Measurements from ENCODE around the gene NGFR.

The NGFR gene

DNA sequence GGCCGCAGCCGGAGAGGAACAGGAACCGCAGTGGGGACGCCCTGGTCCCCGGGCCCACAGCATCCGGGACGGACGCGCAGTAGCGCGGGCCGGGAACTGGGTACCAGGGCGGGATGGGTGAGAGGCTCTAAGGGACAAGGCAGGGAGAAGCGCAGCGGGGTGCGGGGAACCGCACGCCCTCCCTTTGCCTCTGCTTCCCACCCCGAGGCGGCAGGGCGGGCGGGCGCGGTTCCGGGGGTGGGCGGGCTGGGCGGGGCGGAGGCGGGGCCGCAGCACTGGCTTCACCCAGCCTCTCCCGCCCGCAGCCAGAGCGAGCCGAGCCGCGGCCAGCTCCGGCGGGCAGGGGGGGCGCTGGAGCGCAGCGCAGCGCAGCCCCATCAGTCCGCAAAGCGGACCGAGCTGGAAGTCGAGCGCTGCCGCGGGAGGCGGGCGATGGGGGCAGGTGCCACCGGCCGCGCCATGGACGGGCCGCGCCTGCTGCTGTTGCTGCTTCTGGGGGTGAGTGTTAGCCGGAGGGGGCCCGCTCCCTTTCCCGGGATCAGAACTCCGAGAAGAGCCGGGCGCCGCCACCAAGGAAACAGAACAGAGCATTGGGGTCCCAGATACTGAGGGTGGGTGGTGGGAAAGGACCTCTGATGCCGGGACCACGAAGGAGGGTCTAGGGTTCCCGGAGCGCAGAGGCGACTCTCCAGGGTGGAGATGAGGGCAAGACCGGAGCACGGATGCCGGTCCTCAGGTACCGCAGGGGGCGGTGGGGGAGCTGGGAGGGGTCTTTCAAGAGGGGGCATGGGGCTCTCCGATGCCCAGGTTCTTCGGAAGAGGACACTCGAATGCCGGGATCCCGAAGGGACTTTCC, at the start of gene NGFR:
Gene NGFR, plus strand, starts transcription at position 308 of the 856 bp plus-strand sequence. Its CDS starts 125 bp downstream, at position 433.
- H3K4me1 ChIP-seq (ENCODE audit: control insufficient read depth, insufficient read depth, low read length): peaks cover 16% of the 10 kb centered on the region
- peaks cover 17% of the 10 kb centered on the region for H3K27me3 ChIP-seq (ENCODE audit: control insufficient read depth, insufficient read depth, low read length)
- H3K4me3 ChIP-seq (ENCODE audit: low read length): peak within 1 kb of the TSS; percentile 59
- no peak within 1 kb of the TSS for H3K27ac ChIP-seq (ENCODE audit: low read depth, low read length)
- H3K36me3 ChIP-seq (ENCODE audit: control insufficient read depth, insufficient read depth, low read length): no peaks in the 10 kb centered on the region
- H3K9ac ChIP-seq (ENCODE audit: low read length): no peak within 1 kb of the TSS

GRCh38 chr17:49445591-49445990, 49.5 kb upstream of the NGFR start:
- no peaks in the 10 kb centered on the region for H3K4me1 ChIP-seq (ENCODE audit: control insufficient read depth, insufficient read depth, low read length)
- H3K36me3 ChIP-seq (ENCODE audit: control insufficient read depth, insufficient read depth, low read length): no peaks in the 10 kb centered on the region
- no peak overlapping the region for H3K27ac ChIP-seq (ENCODE audit: low read depth, low read length)
- H3K9ac ChIP-seq (ENCODE audit: low read length): no peak overlapping the region
- H3K27me3 ChIP-seq (ENCODE audit: control insufficient read depth, insufficient read depth, low read length): no peaks in the 10 kb centered on the region
- H3K4me3 ChIP-seq (ENCODE audit: low read length): no peak overlapping the region

DNA sequence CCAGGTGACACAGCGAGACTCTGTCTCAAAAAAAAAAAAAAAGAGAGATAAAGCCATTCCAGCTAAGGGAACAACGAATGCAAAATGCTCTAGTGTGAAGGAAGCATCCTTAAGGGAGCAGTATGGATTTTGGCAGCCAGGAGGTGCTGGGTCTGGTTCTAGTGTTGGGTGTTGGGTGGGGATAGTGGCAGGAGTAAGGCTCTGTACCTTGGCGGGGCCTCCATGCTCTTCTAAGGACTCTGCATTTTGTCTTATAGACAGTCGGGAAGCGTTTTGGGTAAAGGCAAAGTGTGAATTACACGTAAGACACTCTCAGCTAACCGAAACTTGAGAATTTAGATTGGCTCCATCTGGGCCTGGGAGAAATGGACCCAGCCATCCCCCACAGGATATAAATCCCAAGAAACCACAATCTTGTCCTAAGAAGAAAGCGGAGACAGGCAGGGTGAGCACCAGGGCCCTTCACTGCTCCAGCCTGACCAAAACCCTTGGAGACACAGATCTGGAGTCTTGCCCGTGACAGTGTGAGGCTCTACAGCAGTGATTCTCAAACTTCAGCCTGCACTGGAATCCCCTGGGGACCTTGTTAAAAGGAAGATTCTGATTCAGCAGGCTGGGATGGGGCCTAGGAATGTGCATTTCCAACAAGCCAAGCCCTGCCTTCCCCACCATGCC, 47.3 kb upstream of the NGFR start:
- Histone ChIP-seq H3K36me3 (ENCODE audit: control insufficient read depth, insufficient read depth, low read length) (no peaks in the 10 kb centered on the region), H3K9ac (ENCODE audit: low read length) (no peak overlapping the region), H3K4me3 (ENCODE audit: low read length) (no peak overlapping the region), H3K27me3 (ENCODE audit: control insufficient read depth, insufficient read depth, low read length) (no peaks in the 10 kb centered on the region), H3K27ac (ENCODE audit: low read depth, low read length) (no peak overlapping the region), H3K4me1 (ENCODE audit: control insufficient read depth, insufficient read depth, low read length) (no peaks in the 10 kb centered on the region)

DNA sequence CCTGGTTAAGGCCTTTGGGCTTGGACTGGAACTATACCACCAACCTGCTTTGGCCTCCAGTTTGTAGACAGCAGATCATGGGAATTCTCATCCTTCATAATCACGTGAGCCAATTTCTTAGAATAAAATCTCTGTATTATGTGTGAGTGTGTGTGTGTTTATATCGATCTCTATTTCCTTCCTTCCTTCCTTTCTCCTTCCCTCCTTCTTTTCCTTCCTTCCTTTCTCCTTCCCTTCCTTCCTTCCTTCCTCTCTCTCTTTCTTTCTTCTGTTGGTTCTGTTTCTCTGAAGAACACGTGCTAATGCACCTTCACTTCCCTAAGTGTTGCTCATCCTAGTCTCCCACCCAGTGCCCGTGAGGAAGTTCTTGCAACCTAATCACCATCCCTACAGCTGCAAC, 44.9 kb upstream of the NGFR start:
- H3K27ac ChIP-seq (ENCODE audit: low read depth, low read length): no peak overlapping the region
- H3K4me3 ChIP-seq (ENCODE audit: low read length): no peak overlapping the region
- H3K27me3 ChIP-seq (ENCODE audit: control insufficient read depth, insufficient read depth, low read length): no peaks in the 10 kb centered on the region
- no peaks in the 10 kb centered on the region for H3K4me1 ChIP-seq (ENCODE audit: control insufficient read depth, insufficient read depth, low read length)
- H3K36me3 ChIP-seq (ENCODE audit: control insufficient read depth, insufficient read depth, low read length): no peaks in the 10 kb centered on the region
- H3K9ac ChIP-seq (ENCODE audit: low read length): no peak overlapping the region

DNA sequence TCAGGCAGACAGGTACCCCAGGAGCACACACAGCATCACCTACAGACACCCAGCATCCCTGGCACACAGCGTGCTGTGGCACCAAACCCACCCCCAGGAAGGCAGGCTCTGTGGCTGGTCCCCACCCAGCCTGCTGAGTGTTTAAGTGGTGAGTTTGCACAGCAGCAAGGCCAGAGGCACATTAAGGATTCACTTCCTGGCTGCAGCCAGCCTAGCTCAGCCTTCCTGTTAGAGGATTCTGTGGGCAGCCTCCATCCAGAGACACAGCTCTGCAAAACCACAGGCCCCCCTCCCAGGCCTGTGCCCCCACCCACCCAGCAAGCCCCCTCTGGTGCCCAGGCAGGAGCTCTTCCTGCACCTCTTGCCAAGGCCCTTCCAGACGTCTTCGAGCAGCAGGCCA, 44.4 kb upstream of the NGFR start:
- Histone ChIP-seq H3K27me3 (ENCODE audit: control insufficient read depth, insufficient read depth, low read length) (no peaks in the 10 kb centered on the region), H3K27ac (ENCODE audit: low read depth, low read length) (no peak overlapping the region), H3K4me3 (ENCODE audit: low read length) (no peak overlapping the region)

DNA sequence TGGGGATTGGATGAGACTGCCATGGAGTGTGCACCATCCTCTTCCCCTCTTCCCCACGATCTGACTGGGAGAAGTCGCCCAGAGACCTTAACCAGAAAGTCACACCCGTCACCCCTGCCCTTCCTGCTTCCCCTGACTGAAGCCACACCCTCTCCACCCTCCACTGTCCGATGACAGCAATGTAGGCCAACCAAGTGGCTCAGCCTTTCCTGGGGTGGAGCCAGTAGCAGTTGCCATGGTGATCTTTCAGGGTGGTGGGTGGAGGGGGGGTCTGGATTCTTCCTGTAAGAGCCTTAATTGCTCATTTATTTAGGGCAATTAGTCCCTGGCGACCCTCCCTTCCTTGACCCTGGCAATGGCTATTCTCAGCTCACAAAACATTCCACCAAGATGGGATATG, 42.9 kb upstream of the NGFR start:
- no peak overlapping the region for H3K27ac ChIP-seq (ENCODE audit: low read depth, low read length)
- no peak overlapping the region for H3K4me3 ChIP-seq (ENCODE audit: low read length)
- H3K36me3 ChIP-seq (ENCODE audit: control insufficient read depth, insufficient read depth, low read length): no peaks in the 10 kb centered on the region
- no peaks in the 10 kb centered on the region for H3K27me3 ChIP-seq (ENCODE audit: control insufficient read depth, insufficient read depth, low read length)
- H3K4me1 ChIP-seq (ENCODE audit: control insufficient read depth, insufficient read depth, low read length): no peaks in the 10 kb centered on the region
- H3K9ac ChIP-seq (ENCODE audit: low read length): no peak overlapping the region

More for the DNA sequence above, 44.4 kb upstream of the NGFR start:
- H3K9ac ChIP-seq (ENCODE audit: low read length): no peak overlapping the region
- H3K36me3 ChIP-seq (ENCODE audit: control insufficient read depth, insufficient read depth, low read length): no peaks in the 10 kb centered on the region
- H3K4me1 ChIP-seq (ENCODE audit: control insufficient read depth, insufficient read depth, low read length): no peaks in the 10 kb centered on the region

DNA sequence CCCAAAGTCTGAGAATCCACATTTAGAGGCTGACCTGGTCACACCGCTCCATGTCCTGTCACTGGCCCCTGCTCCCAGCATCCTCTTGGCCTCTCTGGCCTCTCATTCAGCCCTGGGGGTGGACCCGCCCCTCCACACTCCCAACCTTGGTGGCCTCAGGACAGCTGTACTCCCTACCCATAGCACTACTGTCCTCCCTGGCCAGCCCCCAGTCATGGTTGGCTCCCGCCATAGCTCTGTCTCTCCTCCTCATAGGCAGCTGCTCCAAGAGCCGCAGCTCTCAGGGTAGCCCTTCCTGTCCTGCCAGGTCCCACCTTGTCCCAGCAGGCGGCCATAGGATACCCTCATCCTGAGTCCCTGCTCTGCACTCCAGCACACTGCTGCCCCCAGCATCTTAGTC, 42.4 kb upstream of the NGFR start:
- Histone ChIP-seq H3K4me3 (ENCODE audit: low read length) (no peak overlapping the region), H3K4me1 (ENCODE audit: control insufficient read depth, insufficient read depth, low read length) (no peaks in the 10 kb centered on the region), H3K9ac (ENCODE audit: low read length) (no peak overlapping the region), H3K27me3 (ENCODE audit: control insufficient read depth, insufficient read depth, low read length) (no peaks in the 10 kb centered on the region), H3K27ac (ENCODE audit: low read depth, low read length) (no peak overlapping the region), H3K36me3 (ENCODE audit: control insufficient read depth, insufficient read depth, low read length) (no peaks in the 10 kb centered on the region)

DNA sequence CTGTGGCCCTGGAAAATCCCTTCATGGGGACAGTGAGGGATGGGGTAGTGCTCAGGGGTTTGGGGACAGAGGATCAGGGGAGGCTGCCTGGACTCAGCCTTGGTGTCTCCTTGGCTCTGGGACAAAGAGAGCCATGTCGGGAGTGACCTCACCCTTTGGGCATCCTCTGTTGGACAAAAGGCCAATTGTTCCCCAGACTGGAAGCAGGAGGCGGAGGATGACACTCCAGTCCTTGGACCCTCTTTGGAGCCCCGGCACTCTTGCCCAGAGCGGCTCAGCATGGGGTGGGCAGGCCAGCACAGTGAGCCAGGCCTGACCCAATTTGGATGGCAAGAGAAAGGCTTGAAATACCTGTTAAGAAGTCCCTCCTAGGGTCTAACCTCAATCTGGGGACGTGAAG, 41.0 kb upstream of the NGFR start:
- peaks cover 3% of the 10 kb centered on the region for H3K27me3 ChIP-seq (ENCODE audit: control insufficient read depth, insufficient read depth, low read length)
- no peak overlapping the region for H3K4me3 ChIP-seq (ENCODE audit: low read length)

DNA sequence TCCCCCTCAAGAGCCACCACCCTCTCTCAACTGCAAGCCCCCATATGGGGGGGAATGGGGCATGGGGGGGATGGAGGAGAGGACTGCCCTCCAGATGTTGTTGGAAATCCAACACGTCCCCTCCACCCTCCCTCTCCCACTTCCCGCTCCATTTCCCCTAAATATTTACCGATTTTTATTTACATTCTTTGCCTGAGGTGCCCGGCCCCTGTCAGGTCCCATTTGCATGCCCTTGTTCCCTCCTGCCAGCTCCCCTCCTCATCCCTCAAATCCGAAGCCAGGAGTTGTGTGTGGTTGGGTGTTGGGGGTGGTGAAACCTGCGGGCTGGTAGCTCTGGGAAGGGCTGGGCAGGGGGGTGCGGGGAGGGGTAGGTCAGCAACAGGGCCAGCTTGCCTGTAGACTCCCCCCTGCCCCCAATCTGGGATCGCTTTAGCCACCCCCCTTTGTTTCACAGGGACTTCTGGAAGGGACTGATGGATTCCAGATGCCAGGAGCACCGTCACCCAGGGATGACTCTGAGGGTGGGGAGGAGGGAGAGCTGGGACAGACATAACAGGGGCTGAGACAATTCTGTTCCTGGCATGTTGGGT, 39.7 kb upstream of the NGFR start:
- Histone ChIP-seq H3K27ac (ENCODE audit: low read depth, low read length) (no peak overlapping the region), H3K4me3 (ENCODE audit: low read length) (no peak overlapping the region), H3K36me3 (ENCODE audit: control insufficient read depth, insufficient read depth, low read length) (no peaks in the 10 kb centered on the region), H3K9ac (ENCODE audit: low read length) (no peak overlapping the region), H3K4me1 (ENCODE audit: control insufficient read depth, insufficient read depth, low read length) (no peaks in the 10 kb centered on the region), H3K27me3 (ENCODE audit: control insufficient read depth, insufficient read depth, low read length) (peaks cover 5% of the 10 kb centered on the region)

More for the DNA sequence above, 41.0 kb upstream of the NGFR start:
- no peaks in the 10 kb centered on the region for H3K4me1 ChIP-seq (ENCODE audit: control insufficient read depth, insufficient read depth, low read length)
- H3K9ac ChIP-seq (ENCODE audit: low read length): no peak overlapping the region
- H3K36me3 ChIP-seq (ENCODE audit: control insufficient read depth, insufficient read depth, low read length): no peaks in the 10 kb centered on the region
- no peak overlapping the region for H3K27ac ChIP-seq (ENCODE audit: low read depth, low read length)

DNA sequence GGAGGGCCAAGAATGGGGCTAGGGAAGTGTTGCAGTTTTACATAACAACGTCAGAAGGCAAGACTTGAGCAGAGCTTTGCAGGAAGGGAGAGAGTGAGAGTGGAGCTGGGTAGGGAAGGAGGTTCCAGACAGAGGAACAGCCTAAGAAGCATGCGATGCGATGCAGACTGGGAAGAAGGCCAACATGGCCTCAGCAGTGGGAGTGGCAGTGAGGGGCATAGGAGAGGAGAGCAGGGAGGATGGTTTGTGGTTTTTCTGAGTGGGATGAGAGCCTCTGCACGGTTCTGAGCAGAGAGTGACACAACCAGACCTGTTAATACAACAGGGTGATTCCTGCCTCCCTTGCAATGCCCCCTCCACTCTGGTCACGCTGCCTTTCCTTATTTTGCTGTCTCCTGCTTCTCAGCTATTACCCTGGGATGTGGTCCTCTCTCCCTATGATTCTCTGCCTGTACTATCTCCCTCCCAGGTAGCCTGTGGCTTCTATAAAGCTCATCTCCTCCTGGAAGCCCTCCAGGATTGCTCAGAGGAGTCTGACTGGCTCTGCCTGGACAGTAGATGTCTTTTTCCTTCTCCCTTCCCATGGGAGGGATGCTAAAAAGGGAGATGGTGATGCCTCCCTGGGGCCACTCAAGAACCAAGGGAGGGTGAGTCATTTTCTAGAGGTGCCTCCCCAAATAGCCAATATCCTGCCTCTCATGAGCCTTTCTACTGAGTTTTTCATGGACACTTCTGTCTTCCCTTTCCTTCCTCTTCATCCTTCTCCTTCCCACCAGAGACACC, 38.7 kb upstream of the NGFR start:
- Histone ChIP-seq H3K27ac (ENCODE audit: low read depth, low read length) (no peak overlapping the region), H3K36me3 (ENCODE audit: control insufficient read depth, insufficient read depth, low read length) (no peaks in the 10 kb centered on the region), H3K27me3 (ENCODE audit: control insufficient read depth, insufficient read depth, low read length) (peaks cover 5% of the 10 kb centered on the region), H3K9ac (ENCODE audit: low read length) (no peak overlapping the region), H3K4me3 (ENCODE audit: low read length) (no peak overlapping the region), H3K4me1 (ENCODE audit: control insufficient read depth, insufficient read depth, low read length) (no peaks in the 10 kb centered on the region)

DNA sequence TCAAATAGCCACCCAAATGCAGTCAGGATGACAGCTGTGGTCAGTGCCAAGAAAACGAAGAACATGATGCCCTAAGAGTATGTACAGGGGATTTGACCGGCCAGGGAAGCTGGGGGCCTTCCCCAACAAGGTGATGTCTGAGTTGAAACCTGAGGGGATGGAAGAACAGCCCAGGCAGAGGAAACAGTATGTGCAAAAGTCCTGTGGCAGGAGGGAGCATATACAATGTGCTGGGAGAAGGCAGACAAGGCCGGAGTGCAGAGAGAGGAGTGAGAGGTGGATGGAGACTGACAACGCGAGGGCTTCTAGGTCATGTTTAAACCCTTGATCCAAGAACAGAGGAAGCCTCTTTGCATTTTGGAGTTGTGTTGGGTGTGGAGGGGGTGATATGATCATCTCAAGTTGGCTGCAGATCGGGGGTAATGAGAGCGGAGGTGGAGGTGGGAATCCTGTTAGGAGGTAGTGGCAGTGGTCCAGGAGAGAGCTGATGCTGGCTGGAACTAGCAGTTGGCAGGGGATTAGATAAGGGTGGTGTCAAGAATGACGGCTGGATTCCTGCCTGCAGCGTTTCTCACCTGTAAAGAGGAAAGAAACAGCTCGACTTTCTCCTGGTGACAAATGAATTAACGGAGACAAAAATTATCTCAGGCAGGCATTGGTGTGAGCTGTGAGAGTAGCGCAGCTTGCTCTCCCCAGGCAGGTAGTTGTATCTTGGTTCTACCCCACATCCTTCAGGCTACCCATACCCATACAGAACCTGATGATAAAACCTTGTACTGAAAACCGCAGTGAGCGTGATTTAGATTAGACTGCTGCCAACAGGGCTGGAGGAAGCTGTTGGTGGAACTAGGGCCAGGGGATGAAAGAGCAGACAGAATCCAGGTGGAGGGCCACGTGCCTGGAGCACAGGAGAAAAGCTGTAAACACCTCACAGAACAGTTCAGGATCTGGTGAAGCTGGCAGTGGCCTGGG, 37.2 kb upstream of the NGFR start:
- Histone ChIP-seq H3K4me1 (ENCODE audit: control insufficient read depth, insufficient read depth, low read length) (no peaks in the 10 kb centered on the region), H3K36me3 (ENCODE audit: control insufficient read depth, insufficient read depth, low read length) (no peaks in the 10 kb centered on the region), H3K4me3 (ENCODE audit: low read length) (no peak overlapping the region), H3K27ac (ENCODE audit: low read depth, low read length) (no peak overlapping the region), H3K27me3 (ENCODE audit: control insufficient read depth, insufficient read depth, low read length) (peaks cover 5% of the 10 kb centered on the region), H3K9ac (ENCODE audit: low read length) (no peak overlapping the region)
